Uterus (tissue), 2 donors: Measurements from ENCODE around the gene KIAA0825.

Experiments used
- POLR2A ChIP-seq, 2 donors: fragments of 450-650 bp; IDR thresholded peaks; one replicate each; pipeline ENCODE4 v1.6.1; 2016; ENCODE audit warnings: antibody characterized with exemption in 2 of 2, mild to moderate bottlenecking in 1 of 2, moderate library complexity in 1 of 2
- TF ChIP-seq, protein P1 (sequence below), 4 experiments: fragments of 200-600 bp in 2 of 4; fragments of 450-650 bp in 2 of 4; sonication (generic) in 2 of 4; IDR thresholded peaks; one replicate each; pipeline ENCODE4 v1.5.1; 2016 to 2019; ENCODE audit warnings: antibody characterized with exemption in 4 of 4, mild to moderate bottlenecking in 2 of 4, moderate library complexity in 1 of 4

DNA sequence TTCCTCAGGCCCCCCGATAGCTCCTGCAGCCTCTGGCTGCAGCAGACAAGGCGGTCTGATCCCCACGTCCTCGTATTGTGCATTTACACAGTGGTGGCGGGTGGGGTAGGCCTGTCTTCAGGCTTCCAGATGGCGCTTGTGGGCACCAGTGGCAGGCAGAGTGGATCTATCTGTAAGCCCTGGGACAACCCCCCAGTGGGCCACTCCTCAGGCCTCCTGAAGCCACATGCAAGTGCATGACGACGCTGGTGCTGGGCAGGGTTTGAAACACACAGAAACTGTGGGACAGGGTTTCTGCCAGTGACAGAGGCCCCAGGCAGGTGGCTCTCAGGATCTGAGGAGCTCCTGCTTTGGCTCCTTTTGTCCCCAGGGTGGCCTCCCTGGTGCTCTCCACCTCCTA is 42.1 kb upstream of the KIAA0825 start:
- TF ChIP-seq, protein P1, sequence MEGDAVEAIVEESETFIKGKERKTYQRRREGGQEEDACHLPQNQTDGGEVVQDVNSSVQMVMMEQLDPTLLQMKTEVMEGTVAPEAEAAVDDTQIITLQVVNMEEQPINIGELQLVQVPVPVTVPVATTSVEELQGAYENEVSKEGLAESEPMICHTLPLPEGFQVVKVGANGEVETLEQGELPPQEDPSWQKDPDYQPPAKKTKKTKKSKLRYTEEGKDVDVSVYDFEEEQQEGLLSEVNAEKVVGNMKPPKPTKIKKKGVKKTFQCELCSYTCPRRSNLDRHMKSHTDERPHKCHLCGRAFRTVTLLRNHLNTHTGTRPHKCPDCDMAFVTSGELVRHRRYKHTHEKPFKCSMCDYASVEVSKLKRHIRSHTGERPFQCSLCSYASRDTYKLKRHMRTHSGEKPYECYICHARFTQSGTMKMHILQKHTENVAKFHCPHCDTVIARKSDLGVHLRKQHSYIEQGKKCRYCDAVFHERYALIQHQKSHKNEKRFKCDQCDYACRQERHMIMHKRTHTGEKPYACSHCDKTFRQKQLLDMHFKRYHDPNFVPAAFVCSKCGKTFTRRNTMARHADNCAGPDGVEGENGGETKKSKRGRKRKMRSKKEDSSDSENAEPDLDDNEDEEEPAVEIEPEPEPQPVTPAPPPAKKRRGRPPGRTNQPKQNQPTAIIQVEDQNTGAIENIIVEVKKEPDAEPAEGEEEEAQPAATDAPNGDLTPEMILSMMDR (IDR thresholded peaks at IDR 0.05) = no peak
- no peak for TF ChIP-seq POLR2A (IDR thresholded peaks at IDR 0.05)
